Measurements from ENCODE around the gene SENP2. TPM values are rescaled to one million over a fixed set of nuclear protein-coding genes. Genes with fewer than 3 reads are reported as not detected.
"Not testable (repeated sequence)": the region's sequence is repeated elsewhere in the genome, so short reads cannot be mapped to it uniquely, and the experiment has no call there.

The SENP2 gene
- total and polyA plus RNA-seq, 5 experiments from 2014 or later: 12.3 to 53.1 (median 13.8) TPM

GRCh38 chr3:185654758-185655145 is 68.7 kb downstream of the SENP2 start:
- DNase-seq (no peak), ATAC-seq (no peak)
- Mint-ChIP-seq H3K27me3 (peaks cover 0 to 4% (median 0%) of the 10 kb centered on the region in 5 donors), H3K9me3 (no peaks in the 10 kb centered on the region), H3K36me3 (no peaks in the 10 kb centered on the region), H3K4me1 (no peaks in the 10 kb centered on the region), H3K4me3 (no peak overlapping the region), H3K27ac (no peak overlapping the region)
- POLR2A ChIA-PET: no interaction called here

- Mint-ChIP-seq H3K4me1 (peaks cover 0 to 3% (median 0%) of the 10 kb centered on the region in 4 donors), H3K27ac (no peak overlapping the region), H3K4me3 (no peak overlapping the region), H3K9me3 (no peaks in the 10 kb centered on the region), H3K27me3 (peaks cover 0 to 4% (median 0%) of the 10 kb centered on the region in 5 donors), H3K36me3 (no peaks in the 10 kb centered on the region)
- ATAC-seq (no peak), DNase-seq (no peak)
- POLR2A ChIA-PET: no interaction called here
These were observed 69.6 kb downstream of the SENP2 start for GRCh38 chr3:185655426-185656320.

- Mint-ChIP-seq H3K4me1 (peaks cover 0 to 3% (median 0%) of the 10 kb centered on the region in 4 donors), H3K36me3 (no peaks in the 10 kb centered on the region), H3K4me3 (no peak overlapping the region), H3K27ac (no peak overlapping the region), H3K27me3 (peaks cover 0 to 4% (median 2%) of the 10 kb centered on the region in 5 donors), H3K9me3 (no peaks in the 10 kb centered on the region)
- DNase-seq: no peak
- no peak for ATAC-seq
- POLR2A ChIA-PET: no interaction called here
These were observed 70.3 kb downstream of the SENP2 start for GRCh38 chr3:185656321-185656840.

- peaks cover 0 to 9% (median 0%) of the 10 kb centered on the region in 4 donors for H3K4me1 Mint-ChIP-seq
- peaks cover 0 to 10% (median 9%) of the 10 kb centered on the region in 5 donors for H3K27me3 Mint-ChIP-seq
- no peaks in the 10 kb centered on the region for H3K36me3 Mint-ChIP-seq
- no peaks in the 10 kb centered on the region for H3K9me3 Mint-ChIP-seq
- ATAC-seq: no peak
- no peak for DNase-seq
- POLR2A ChIA-PET: no interaction called here
- H3K27ac Mint-ChIP-seq: no peak overlapping the region
- no peak overlapping the region for H3K4me3 Mint-ChIP-seq
These were observed 71.1 kb downstream of the SENP2 start for GRCh38 chr3:185657211-185657610.

GRCh38 chr3:185657691-185658503 is 71.8 kb downstream of the SENP2 start:
- Mint-ChIP-seq H3K27ac (no peak overlapping the region), H3K36me3 (no peaks in the 10 kb centered on the region), H3K4me3 (no peak overlapping the region), H3K9me3 (no peaks in the 10 kb centered on the region), H3K27me3 (peaks cover 0 to 13% (median 10%) of the 10 kb centered on the region in 5 donors), H3K4me1 (peaks cover 0 to 9% (median 0%) of the 10 kb centered on the region in 4 donors)
- no peak for ATAC-seq
- DNase-seq: no peak
- POLR2A ChIA-PET: no interaction called here

GRCh38 chr3:185658504-185658912 is 72.4 kb downstream of the SENP2 start:
- Mint-ChIP-seq H3K36me3 (no peaks in the 10 kb centered on the region), H3K4me3 (no peak overlapping the region), H3K27me3 (peaks cover 0 to 17% (median 10%) of the 10 kb centered on the region in 5 donors), H3K9me3 (no peaks in the 10 kb centered on the region), H3K4me1 (peaks cover 0 to 9% (median 0%) of the 10 kb centered on the region in 4 donors), H3K27ac (no peak overlapping the region)
- POLR2A ChIA-PET: no interaction called here
- ATAC-seq (no peak), DNase-seq (no peak)

- Mint-ChIP-seq H3K4me3 (no peak overlapping the region), H3K4me1 (peaks cover 0 to 9% (median 0%) of the 10 kb centered on the region in 4 donors)
These were observed 72.8 kb downstream of the SENP2 start for GRCh38 chr3:185658943-185659342.

GRCh38 chr3:185659942-185660921 is 74.1 kb downstream of the SENP2 start:
- Mint-ChIP-seq H3K27ac (peak overlapping the region in 1 of 10 donors; percentile 38), H3K9me3 (no peaks in the 10 kb centered on the region), H3K4me3 (peak overlapping the region in 1 of 10 donors; percentile 33)

More at GRCh38 chr3:185658943-185659342, 72.8 kb downstream of the SENP2 start:
- Mint-ChIP-seq H3K9me3 (no peaks in the 10 kb centered on the region), H3K27me3 (peaks cover 0 to 17% (median 10%) of the 10 kb centered on the region in 5 donors), H3K36me3 (no peaks in the 10 kb centered on the region), H3K27ac (no peak overlapping the region)
- ATAC-seq (no peak), DNase-seq (no peak)
- POLR2A ChIA-PET: no interaction called here

GRCh38 chr3:185661296-185661695 is 75.2 kb downstream of the SENP2 start:
- H3K9me3 Mint-ChIP-seq, H3K4me3 Mint-ChIP-seq, ATAC-seq, H3K4me1 Mint-ChIP-seq, DNase-seq, POLR2A ChIA-PET, H3K36me3 Mint-ChIP-seq: not testable (repeated sequence)
- peak overlapping the region in 1 of 10 donors; percentile 31 for H3K27ac Mint-ChIP-seq
- H3K27me3 Mint-ChIP-seq: peaks cover 5 to 22% (median 20%) of the 10 kb centered on the region in 5 donors

More at GRCh38 chr3:185659942-185660921, 74.1 kb downstream of the SENP2 start:
- Mint-ChIP-seq H3K4me1 (peaks cover 0 to 9% (median 0%) of the 10 kb centered on the region in 4 donors), H3K36me3 (no peaks in the 10 kb centered on the region), H3K27me3 (peaks cover 5 to 22% (median 20%) of the 10 kb centered on the region in 5 donors)
- DNase-seq (peak; percentile 31 to 74 (median 54)), ATAC-seq (peak; percentile 74)
- POLR2A ChIA-PET: no interaction called here

- ATAC-seq (no peak), DNase-seq (no peak)
- no peaks in the 10 kb centered on the region for H3K9me3 Mint-ChIP-seq
- peak overlapping the region in 1 of 10 donors; percentile 31 for H3K27ac Mint-ChIP-seq
- peak overlapping the region in 1 of 10 donors; percentile 2 for H3K4me3 Mint-ChIP-seq
- H3K27me3 Mint-ChIP-seq: peaks cover 5 to 22% (median 20%) of the 10 kb centered on the region in 5 donors
- peaks cover 0 to 9% (median 0%) of the 10 kb centered on the region in 4 donors for H3K4me1 Mint-ChIP-seq
- POLR2A ChIA-PET: no interaction called here
- H3K36me3 Mint-ChIP-seq: no peaks in the 10 kb centered on the region
These were observed 75.7 kb downstream of the SENP2 start for GRCh38 chr3:185661772-185662171.

- POLR2A ChIA-PET: no interaction called here
- ATAC-seq: no peak
- Mint-ChIP-seq H3K9me3 (no peaks in the 10 kb centered on the region), H3K36me3 (no peaks in the 10 kb centered on the region), H3K4me1 (peaks cover 0 to 9% (median 0%) of the 10 kb centered on the region in 4 donors), H3K27me3 (peaks cover 5 to 21% (median 18%) of the 10 kb centered on the region in 5 donors), H3K4me3 (no peak overlapping the region), H3K27ac (no peak overlapping the region)
- no peak for DNase-seq
These were observed 77.8 kb downstream of the SENP2 start for GRCh38 chr3:185663929-185664328.

- no peak overlapping the region for H3K27ac Mint-ChIP-seq
- H3K9me3 Mint-ChIP-seq: no peaks in the 10 kb centered on the region
- no peaks in the 10 kb centered on the region for H3K4me1 Mint-ChIP-seq
- peaks cover 5 to 13% (median 10%) of the 10 kb centered on the region in 5 donors for H3K27me3 Mint-ChIP-seq
- POLR2A ChIA-PET: no interaction called here
- DNase-seq: no peak
- no peak for ATAC-seq
- H3K36me3 Mint-ChIP-seq: no peaks in the 10 kb centered on the region
- no peak overlapping the region for H3K4me3 Mint-ChIP-seq
These were observed 81.5 kb downstream of the SENP2 start for GRCh38 chr3:185667574-185667973.
